Activated naive CD8-positive, alpha-beta T cell (primary cell): ENCODE measurements around the gene SYNRG.
"Not testable (repeated sequence)": the region's sequence is repeated elsewhere in the genome, so short reads cannot be mapped to it uniquely, and the experiment has no call there.

Experiments used
- H3K27ac Mint-ChIP-seq: one replicate; pipeline ENCODE4 v1.8.0; 2021; ENCODE audit warnings: mixed read lengths
- H3K27me3 Mint-ChIP-seq: one replicate; pipeline ENCODE4 v1.8.0; 2021; ENCODE audit warnings: mixed read lengths
- H3K36me3 Mint-ChIP-seq: one replicate; pipeline ENCODE4 v1.8.0; 2021; ENCODE audit warnings: mixed read lengths
- H3K4me1 Mint-ChIP-seq: one replicate; pipeline ENCODE4 v1.8.0; 2021; ENCODE audit warnings: low read depth, mixed read lengths
- H3K4me3 Mint-ChIP-seq: one replicate; pipeline ENCODE4 v1.8.0; 2021; ENCODE audit warnings: mild to moderate bottlenecking, mixed read lengths
- H3K9me3 Mint-ChIP-seq: one replicate; pipeline ENCODE4 v1.8.0; 2021; ENCODE audit warnings: low read depth, mixed read lengths

Gene SYNRG, protein sequence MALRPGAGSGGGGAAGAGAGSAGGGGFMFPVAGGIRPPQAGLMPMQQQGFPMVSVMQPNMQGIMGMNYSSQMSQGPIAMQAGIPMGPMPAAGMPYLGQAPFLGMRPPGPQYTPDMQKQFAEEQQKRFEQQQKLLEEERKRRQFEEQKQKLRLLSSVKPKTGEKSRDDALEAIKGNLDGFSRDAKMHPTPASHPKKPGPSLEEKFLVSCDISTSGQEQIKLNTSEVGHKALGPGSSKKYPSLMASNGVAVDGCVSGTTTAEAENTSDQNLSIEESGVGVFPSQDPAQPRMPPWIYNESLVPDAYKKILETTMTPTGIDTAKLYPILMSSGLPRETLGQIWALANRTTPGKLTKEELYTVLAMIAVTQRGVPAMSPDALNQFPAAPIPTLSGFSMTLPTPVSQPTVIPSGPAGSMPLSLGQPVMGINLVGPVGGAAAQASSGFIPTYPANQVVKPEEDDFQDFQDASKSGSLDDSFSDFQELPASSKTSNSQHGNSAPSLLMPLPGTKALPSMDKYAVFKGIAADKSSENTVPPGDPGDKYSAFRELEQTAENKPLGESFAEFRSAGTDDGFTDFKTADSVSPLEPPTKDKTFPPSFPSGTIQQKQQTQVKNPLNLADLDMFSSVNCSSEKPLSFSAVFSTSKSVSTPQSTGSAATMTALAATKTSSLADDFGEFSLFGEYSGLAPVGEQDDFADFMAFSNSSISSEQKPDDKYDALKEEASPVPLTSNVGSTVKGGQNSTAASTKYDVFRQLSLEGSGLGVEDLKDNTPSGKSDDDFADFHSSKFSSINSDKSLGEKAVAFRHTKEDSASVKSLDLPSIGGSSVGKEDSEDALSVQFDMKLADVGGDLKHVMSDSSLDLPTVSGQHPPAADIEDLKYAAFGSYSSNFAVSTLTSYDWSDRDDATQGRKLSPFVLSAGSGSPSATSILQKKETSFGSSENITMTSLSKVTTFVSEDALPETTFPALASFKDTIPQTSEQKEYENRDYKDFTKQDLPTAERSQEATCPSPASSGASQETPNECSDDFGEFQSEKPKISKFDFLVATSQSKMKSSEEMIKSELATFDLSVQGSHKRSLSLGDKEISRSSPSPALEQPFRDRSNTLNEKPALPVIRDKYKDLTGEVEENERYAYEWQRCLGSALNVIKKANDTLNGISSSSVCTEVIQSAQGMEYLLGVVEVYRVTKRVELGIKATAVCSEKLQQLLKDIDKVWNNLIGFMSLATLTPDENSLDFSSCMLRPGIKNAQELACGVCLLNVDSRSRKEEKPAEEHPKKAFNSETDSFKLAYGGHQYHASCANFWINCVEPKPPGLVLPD (N-terminal part only)

DNA sequence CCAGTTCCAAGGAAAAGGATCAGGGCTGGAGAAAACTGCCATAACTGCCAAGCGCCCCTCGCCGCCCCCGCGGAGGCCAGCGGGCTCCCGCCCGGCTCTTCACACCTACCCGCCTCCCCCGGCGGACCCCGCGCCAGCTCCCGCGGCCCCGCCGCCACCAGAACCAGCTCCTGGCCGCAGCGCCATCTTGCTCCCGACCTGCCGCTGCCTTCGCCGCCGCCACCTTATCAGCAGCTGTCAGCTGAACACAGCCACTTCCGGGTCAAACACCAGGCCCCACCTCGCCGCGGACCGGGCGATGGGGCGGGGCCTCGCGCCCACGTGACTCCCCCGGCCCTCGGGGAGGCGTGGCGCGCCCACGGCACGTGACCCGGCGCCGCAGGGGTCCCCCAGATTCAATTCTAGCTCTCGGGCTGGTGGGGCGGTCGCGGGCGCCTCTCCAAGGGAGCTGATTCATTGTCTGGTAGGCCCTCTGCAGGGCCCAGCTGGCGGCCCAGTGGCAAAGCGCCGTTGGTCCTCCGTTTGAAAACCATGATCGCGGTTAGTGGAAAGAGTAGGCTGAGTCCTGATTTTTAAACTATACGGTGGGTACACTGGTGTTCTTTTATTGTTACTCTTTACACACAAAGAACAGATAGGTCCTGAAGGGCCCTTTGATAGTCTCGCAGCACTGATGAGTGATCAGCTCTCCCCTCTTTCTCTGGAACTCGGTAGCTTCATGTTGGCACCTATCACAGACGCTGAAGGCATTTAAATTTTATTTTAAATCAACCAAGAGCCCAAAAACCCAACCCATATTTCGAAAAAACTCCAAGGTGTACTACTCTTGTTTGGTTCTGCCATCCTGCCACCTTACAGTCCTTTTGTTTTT lies at the start of gene SYNRG:
TSS of gene SYNRG (minus strand) at position 249 of the 871 bp plus-strand sequence. CDS start at position 186, 63 bp downstream.
- Mint-ChIP-seq H3K27me3 (no peaks in the 10 kb centered on the region), H3K4me3 (peak within 1 kb of the TSS; percentile 92), H3K36me3 (peaks cover 1% of the 10 kb centered on the region), H3K27ac (peak within 1 kb of the TSS; percentile 94), H3K4me1 (peaks cover 49% of the 10 kb centered on the region), H3K9me3 (no peaks in the 10 kb centered on the region)

DNA sequence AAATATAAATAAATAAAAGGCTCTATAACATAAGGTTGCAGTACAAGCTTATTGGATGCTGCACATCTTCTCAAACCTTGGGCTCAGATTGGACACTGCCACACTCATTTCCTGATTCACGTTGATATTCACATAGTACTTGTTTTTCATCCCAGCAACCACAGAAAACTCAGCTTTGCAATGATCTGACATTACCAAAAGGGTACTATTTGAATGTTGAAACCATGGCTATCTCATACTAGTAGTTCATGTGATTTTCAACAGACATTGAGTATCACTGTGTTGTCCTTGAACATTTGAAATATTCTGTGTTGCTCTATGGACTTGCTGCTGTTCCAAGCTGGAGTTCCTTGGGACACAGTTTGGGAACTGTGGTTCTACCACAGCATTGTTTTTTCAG lies 48.0 kb upstream of the SYNRG start:
- Mint-ChIP-seq H3K27ac (no peak overlapping the region), H3K27me3 (no peaks in the 10 kb centered on the region)

DNA sequence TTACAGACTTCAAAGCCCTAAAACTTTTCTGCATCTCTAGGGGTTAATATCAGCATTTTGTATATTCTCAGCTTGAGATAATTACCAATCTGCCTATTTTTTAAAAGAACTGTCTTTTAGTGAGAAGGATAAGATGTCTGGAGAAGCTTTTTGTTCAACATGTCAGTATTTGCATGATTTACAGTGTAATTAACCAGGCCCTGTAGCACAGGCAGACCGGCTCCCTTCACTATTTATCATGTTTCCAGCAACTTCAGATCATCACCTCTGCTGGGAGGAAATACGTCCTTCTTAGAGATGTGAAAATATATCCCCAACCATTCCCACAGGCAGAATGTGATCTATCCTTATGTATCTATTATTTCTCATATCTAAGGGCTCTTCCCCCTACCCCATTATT lies 42.6 kb upstream of the SYNRG start:
- H3K4me3 Mint-ChIP-seq = no peak overlapping the region
- H3K27me3 Mint-ChIP-seq = peaks cover 23% of the 10 kb centered on the region
- no peak overlapping the region for H3K27ac Mint-ChIP-seq
- no peaks in the 10 kb centered on the region for H3K9me3 Mint-ChIP-seq
- H3K4me1 Mint-ChIP-seq = no peaks in the 10 kb centered on the region
- H3K36me3 Mint-ChIP-seq = no peaks in the 10 kb centered on the region

More for the DNA sequence above, 48.0 kb upstream of the SYNRG start:
- no peaks in the 10 kb centered on the region for H3K9me3 Mint-ChIP-seq
- H3K36me3 Mint-ChIP-seq = no peaks in the 10 kb centered on the region
- no peak overlapping the region for H3K4me3 Mint-ChIP-seq
- no peaks in the 10 kb centered on the region for H3K4me1 Mint-ChIP-seq

DNA sequence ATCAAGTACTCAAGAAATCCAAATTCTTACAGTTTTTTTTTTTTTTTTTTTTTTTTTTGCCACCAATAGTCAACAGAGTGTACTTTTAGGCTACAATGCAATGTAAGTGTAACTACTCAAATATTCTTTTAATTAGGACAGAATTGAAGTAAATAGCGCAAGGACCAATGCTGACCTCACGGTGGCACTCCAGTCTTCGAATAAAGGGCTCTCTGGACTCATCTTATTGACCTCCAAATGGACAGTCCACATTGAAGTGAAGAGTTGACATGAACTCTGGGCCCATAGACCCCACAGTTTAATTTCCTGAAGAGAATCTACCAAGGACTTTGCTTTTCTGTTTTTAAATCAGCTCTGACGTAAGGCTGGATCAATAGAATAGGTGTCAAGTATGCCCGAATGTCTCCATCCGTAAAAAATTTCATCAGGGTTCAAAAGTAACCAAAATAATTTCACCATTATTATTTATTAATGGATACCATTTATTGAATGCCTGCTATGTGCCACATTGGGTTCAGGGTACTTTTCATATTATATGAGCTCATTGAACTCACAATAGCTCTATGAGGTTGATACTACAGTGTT lies 41.3 kb upstream of the SYNRG start:
- Mint-ChIP-seq H3K36me3 (no peaks in the 10 kb centered on the region), H3K4me1 (no peaks in the 10 kb centered on the region), H3K27me3 (peaks cover 32% of the 10 kb centered on the region), H3K4me3 (no peak overlapping the region), H3K27ac (no peak overlapping the region), H3K9me3 (no peaks in the 10 kb centered on the region)

DNA sequence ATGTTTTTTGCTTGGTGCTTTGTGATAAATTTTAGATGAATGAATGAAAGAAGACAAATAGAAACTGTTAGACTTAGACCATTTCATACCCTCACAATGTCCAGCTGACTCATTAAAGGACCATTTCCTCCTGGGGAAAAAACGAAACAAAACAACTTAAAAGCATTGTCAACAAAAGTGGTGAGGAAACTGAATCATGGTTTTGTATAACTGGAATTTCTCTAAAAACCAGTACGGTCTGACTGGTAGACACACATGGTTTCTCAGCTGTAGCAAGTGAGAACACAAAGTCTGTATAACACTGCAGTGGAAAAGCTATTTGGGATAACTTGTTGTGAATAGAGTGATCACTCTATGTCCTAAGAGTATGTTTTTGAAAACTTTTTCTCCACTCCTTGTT lies 39.3 kb upstream of the SYNRG start:
- H3K9me3 Mint-ChIP-seq = no peaks in the 10 kb centered on the region
- no peak overlapping the region for H3K27ac Mint-ChIP-seq
- no peaks in the 10 kb centered on the region for H3K36me3 Mint-ChIP-seq
- peaks cover 7% of the 10 kb centered on the region for H3K4me1 Mint-ChIP-seq
- peaks cover 40% of the 10 kb centered on the region for H3K27me3 Mint-ChIP-seq
- H3K4me3 Mint-ChIP-seq = no peak overlapping the region

DNA sequence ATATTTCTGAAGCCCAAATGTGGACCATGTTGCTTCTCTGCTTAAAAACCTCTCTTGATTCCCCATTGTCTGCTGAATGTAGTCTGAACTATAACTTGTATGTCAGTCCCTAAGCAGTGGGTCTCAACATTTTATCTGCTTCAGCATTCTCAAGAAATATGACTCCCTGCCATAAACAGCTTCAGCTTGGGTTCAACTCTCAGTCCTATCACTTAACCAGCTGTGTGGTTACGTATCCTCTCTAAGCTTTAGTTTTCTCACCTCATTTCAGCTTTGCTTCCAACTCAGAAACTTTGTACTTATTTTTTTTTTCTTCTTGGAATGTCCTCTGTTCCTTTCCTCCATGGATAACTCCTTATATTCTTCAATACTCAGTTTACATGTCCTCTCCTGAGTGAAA lies 38.6 kb upstream of the SYNRG start:
- Mint-ChIP-seq H3K27ac (no peak overlapping the region), H3K4me1 (peaks cover 7% of the 10 kb centered on the region), H3K4me3 (no peak overlapping the region), H3K9me3 (no peaks in the 10 kb centered on the region), H3K36me3 (peaks cover under 1% of the 10 kb centered on the region), H3K27me3 (peaks cover 40% of the 10 kb centered on the region)

DNA sequence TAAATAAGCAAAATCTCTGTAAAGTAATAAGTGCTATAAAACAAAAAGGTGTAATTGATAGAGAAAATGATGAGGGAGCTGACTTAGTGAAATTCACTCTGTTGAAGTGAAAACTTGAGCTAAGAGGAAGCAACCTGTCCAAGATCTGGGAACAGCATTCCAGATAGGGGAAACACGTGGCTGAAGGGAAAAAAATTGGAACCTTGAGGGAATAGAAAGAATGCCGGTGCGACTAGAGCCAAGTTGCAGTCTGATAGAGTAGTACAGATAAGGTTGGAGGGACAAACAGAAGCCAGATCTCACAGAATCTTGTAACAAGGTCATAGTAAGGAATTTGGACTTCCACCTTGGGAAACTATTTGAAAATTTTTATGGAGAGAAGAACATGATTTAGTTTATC lies 34.7 kb upstream of the SYNRG start:
- no peaks in the 10 kb centered on the region for H3K9me3 Mint-ChIP-seq
- H3K36me3 Mint-ChIP-seq = peaks cover 9% of the 10 kb centered on the region
- H3K27me3 Mint-ChIP-seq = peaks cover 27% of the 10 kb centered on the region
- H3K4me3 Mint-ChIP-seq = peak overlapping the region; percentile 97
- peaks cover 36% of the 10 kb centered on the region for H3K4me1 Mint-ChIP-seq
- H3K27ac Mint-ChIP-seq = no peak overlapping the region

DNA sequence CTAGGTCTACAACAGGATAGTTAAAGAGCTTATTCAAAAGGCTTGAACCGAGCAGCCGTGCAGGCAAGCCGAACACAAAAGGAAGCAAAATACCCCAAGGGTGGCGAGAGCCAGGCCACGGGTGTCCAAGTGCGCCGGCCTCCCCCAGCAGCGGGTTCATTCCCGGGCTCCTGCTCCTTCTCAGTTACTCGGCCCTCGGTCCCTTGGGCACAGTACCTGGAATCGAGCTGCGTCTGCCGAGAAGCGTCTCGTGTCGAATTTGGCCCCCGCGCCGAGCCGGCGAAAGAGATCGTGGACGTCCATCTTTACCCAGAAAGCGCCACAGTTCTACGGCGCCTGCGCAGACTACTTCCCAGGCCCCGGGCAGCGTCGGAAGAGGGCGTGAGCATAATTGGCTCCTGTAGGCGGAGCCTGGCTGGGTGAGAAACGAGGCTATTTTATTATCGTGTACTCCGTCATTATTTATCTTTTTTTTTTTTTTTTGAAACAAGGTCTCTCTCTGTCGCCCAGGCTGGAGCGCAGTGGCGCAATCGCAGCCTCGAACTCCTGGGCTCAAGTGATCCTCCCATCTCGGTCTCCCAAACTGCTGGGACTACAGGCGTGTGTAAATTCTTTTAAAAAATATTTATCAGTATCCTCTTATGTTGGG lies 34.0 kb upstream of the SYNRG start, which contains the start of gene DDX52:
TSS of gene DDX52 (minus strand) at position 329 of the 649 bp plus-strand sequence. CDS start at position 303, 26 bp downstream.
- H3K4me1 Mint-ChIP-seq = peaks cover 39% of the 10 kb centered on the region
- H3K27ac Mint-ChIP-seq = peak within 1 kb of the TSS; percentile 94
- H3K4me3 Mint-ChIP-seq = peak within 1 kb of the TSS; percentile 97
- H3K36me3 Mint-ChIP-seq = peaks cover 11% of the 10 kb centered on the region
- H3K27me3 Mint-ChIP-seq = peaks cover 23% of the 10 kb centered on the region
- H3K9me3 Mint-ChIP-seq = no peaks in the 10 kb centered on the region

DNA sequence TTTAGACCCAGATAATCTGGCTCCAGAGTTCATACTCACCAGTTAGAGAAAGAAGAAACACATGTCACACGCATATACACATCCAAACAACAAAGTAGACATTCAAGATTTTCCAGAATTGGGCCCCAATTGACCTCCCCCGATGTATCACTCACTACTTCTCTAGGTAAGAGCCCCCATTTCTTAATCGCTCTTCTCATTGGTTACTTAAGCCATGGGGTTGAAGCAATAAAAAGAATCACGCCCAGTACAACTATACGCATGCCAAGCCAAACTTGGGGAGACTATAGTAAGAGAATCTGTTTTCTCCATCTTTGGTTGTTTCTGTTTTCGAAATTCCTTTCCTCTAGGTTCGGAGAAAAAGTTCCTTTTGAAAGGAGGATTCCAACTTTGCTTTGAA lies 33.5 kb upstream of the SYNRG start:
- H3K27me3 Mint-ChIP-seq = peaks cover 18% of the 10 kb centered on the region
- peak overlapping the region; percentile 97 for H3K4me3 Mint-ChIP-seq
- H3K36me3 Mint-ChIP-seq = peaks cover 13% of the 10 kb centered on the region
- H3K4me1 Mint-ChIP-seq = peaks cover 41% of the 10 kb centered on the region
- H3K27ac Mint-ChIP-seq = peak overlapping the region; percentile 94
- no peaks in the 10 kb centered on the region for H3K9me3 Mint-ChIP-seq

DNA sequence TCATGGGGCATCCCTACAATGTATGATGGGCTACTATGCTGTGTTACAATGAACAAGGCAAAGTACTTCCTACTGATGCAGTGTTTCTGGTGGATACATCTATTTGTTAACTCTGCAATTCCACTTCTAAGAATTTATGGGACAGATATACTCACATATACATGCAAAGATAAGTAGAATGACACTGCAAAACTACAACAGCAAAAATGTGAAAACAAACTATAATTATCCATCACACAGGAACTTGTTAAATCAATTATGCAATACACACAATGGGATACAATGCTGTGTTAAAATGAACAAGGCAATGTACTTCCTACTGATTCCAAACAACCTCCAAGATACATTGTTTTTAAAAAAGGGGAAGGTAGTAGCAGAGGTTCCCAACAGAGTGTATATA lies 30.8 kb upstream of the SYNRG start:
- H3K36me3 Mint-ChIP-seq = peaks cover 15% of the 10 kb centered on the region
- no peaks in the 10 kb centered on the region for H3K9me3 Mint-ChIP-seq
- H3K27me3 Mint-ChIP-seq = peaks cover 7% of the 10 kb centered on the region
- no peak overlapping the region for H3K27ac Mint-ChIP-seq
- H3K4me1 Mint-ChIP-seq = peaks cover 41% of the 10 kb centered on the region
- peak overlapping the region; percentile 30 for H3K4me3 Mint-ChIP-seq

DNA sequence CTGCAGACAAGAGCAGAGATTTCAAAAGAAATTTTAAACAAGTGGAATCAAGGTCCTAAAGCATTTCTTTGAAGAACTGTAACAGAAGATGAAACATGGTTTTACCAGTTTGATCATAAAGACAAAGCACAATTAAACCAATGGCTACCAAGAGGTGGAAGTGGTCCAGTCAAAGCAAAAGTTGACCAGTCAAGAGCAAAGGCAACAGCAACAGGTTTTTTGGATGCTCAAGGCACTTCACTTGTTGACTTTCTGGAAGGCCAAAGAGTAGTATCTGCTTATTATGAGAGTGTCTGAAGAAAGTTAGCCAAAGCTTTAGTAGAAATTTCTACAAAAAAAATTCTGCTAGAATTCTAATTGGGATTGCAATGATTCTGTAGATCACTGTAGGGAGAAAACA lies 28.7 kb upstream of the SYNRG start:
- Mint-ChIP-seq H3K36me3 (peaks cover 15% of the 10 kb centered on the region), H3K27me3 (no peaks in the 10 kb centered on the region), H3K9me3 (no peaks in the 10 kb centered on the region), H3K27ac (no peak overlapping the region), H3K4me3 (peak overlapping the region; percentile 12), H3K4me1 (peaks cover 34% of the 10 kb centered on the region)

DNA sequence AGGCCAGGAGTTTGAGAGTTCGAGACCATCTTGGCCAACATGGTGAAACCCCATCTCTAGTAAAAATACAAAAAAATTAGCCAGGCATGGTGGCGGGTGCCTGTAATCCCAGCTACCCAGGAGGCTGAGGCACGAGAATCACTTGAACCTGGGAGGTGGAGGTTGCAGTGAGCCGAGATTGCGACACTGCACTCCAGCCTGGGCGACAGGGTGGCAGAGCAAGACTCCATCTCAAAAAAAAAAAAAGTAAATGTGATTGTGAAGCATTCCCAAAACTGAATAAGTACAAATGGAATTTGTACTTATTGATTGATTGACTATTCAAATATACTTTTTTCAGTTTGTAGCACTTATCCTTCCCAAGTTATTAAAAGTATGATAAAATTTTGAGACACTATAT lies 7.2 kb upstream of the SYNRG start:
- not testable (repeated sequence) for H3K27me3 Mint-ChIP-seq, H3K27ac Mint-ChIP-seq, H3K4me3 Mint-ChIP-seq, H3K4me1 Mint-ChIP-seq, H3K9me3 Mint-ChIP-seq, H3K36me3 Mint-ChIP-seq

DNA sequence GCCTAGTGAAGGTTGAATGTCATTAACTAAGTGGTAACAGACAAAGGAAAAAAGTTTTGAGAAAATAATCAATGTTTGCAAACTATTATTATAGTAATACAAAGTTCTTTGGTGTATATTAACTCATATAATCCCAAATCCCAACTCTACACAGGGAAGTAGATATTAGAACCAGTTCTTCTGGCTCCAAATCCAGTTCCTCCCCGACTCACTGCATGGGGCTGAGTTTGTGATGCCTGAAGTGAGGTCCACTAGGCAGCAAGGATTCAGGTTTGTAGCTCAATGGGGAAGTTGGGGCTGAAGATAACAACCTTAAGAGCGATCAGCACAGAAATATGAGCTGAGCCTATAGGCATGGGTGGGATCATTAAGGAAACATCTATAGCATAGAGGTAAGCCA lies 5.6 kb upstream of the SYNRG start:
- Mint-ChIP-seq H3K36me3 (peaks cover 3% of the 10 kb centered on the region), H3K27ac (no peak overlapping the region), H3K4me1 (peaks cover 6% of the 10 kb centered on the region), H3K4me3 (no peak overlapping the region), H3K9me3 (no peaks in the 10 kb centered on the region), H3K27me3 (no peaks in the 10 kb centered on the region)
